ENCODE results near the gene GAL3ST2.
"Not testable (repeated sequence)": the region's sequence is repeated elsewhere in the genome, so short reads cannot be mapped to it uniquely, and the experiment has no call there.

The GAL3ST2 gene

DNA sequence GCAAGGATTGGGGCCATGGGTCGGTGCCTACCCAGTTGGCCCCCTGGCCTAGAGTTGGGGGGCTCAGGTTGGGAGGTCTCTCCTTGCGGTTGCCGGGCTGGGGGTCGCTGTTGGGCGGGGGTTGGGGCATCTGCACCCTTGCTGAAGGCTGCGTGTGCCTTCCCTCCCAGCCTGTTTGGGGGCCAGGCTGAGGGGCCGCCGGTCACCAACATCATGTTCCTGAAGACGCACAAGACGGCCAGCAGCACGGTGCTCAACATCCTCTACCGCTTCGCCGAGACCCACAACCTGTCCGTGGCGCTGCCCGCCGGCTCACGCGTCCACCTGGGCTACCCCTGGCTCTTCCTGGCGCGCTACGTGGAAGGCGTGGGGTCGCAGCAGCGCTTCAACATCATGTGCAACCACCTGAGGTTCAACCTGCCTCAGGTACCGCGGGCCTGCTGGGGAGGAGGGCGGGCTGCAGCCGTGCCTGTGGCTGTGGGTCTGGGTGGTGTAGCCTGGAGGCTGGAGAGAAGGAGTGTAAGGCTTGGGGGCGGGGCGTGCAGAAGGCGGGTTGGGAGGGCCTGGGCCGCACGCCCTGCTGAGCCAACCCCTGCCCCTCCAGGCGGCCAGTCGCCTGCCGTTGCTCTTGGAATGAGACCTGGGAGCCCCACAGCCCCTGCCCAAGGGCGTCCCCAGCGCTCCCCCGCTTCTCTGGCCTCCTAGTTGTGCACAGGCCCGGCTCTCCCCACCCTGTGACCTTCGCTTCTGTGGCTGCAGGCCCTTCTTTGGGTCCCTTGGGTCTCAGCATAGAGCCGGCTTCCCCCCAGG is 25.2 kb downstream of the GAL3ST2 start:
- DNase-seq = peak in 4 of 10 donors; percentile 20 to 81 (median 64)
- intact Hi-C loops (cut with DNase I) = no loop called here

DNA sequence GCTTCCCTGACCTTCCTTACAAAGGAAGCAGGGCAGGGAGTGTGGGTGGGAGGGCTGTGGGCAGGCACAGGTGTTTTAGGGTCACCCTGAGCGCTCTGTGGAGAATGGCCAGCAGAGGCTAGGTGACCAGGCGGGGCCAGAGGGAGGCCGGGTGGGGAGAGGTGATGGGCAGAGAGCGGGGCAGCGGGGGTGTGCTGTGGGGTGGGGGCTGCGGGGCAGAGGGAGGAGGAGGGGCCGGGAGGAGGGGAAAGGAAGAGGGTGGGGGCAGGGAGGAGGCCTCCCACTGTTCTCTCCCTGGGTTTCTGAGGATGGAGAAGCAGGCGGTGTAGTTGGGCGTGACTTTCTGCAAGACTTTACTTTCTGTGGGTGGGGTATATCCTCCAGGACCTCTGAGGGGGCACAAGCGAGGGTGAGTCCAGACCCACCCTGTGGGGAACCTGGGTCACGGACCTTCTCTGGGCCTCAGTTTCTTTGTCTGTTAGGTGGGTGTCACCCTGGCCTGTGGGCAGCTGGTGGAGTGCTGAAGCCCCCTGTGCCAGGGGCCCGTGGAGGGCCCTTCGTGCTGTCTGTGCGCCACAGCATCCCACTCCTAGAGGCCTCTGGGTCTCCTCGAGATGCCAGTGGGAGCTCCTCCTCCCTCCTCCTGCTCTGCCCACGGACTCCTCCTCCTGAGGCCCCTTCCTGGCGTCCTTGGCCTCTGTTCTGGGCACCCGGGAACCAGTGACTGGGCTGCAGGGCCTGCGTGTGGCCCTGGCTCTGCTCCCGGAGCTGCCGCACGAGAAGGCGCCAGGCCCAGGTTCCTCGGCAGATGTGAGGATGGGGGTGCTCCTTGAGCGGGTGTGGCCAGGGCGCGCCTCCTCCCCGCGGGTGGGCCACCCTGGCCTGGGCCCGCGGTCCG is 26.0 kb downstream of the GAL3ST2 start:
- intact Hi-C loops (cut with DNase I) = no loop called here
- DNase-seq = peak in 4 of 10 donors; percentile 26 to 75 (median 73)

DNA sequence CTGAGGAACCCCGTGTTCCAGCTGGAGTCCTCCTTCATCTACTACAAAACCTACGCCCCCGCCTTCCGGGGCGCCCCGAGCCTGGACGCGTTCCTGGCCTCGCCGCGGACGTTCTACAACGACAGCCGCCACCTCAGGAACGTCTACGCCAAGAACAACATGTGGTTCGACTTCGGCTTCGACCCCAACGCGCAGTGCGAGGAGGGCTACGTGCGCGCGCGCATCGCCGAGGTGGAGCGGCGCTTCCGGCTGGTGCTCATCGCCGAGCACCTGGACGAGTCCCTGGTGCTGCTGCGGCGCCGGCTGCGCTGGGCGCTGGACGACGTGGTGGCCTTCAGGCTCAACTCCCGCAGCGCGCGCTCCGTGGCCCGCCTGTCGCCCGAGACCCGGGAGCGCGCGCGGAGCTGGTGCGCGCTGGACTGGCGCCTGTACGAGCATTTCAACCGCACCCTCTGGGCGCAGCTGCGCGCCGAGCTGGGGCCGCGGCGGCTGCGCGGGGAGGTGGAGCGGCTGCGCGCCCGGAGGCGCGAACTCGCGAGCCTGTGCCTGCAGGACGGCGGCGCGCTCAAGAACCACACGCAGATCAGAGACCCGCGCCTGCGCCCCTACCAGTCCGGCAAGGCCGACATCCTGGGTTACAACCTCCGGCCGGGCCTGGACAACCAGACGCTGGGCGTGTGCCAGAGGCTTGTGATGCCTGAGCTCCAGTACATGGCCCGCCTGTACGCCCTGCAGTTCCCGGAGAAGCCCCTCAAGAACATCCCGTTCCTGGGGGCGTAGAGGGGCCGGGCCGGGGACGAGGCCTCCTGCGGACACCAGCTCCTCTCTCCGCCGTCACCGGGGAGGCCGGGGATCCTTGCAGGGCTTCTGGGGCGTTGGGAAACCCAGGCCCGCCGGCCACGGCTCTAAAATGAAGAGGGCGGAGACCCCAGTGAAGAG is 27.0 kb downstream of the GAL3ST2 start:
- DNase-seq = peak; percentile 20 to 95 (median 74)
- intact Hi-C loops (cut with DNase I) = no loop called here

DNA sequence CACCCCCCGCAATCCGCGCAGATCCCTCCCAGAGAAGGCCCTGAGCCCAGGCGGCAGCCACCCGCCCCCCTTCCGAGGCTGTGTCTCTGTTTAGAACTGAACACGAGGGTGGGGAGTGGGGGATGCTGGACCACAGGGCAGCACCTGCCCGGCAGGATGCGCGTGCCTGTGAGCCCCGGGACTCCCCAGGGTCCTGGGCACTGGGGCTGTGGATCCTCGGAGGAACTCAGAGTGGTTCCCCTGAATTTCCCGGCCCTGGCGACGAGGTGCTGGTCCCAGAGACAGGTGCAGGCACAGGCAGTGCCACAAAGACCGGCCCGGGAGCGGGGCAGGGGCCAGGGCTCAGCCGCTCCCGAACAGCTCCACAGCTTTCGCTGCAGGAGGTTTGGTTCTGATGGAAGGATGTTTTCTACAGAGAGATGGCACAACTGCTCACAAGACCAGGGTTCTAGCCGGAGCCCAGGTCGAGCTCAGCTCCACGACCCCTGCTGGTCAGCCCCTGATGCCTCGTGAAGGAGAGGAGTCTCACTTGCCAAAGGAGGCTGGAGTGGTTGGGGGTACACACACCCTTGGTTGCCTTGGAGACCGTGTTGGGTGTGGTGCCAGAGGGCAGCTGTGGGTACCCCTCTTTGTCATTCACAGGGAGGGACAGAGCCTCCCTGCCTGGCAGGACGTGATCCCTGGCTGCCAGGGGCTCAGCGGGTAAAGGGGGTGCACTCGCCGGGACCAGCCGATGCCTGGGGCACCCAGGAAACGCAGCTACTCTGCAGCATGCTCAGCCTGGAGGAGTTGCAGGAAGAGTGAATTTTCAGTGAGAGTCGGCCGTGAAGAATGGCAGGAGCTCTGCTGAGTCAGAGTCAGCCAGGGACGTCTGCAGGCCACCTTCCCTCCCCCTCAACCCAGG is 28.0 kb downstream of the GAL3ST2 start:
- intact Hi-C loops (cut with DNase I) = no loop called here
- peak in 7 of 10 donors; percentile 11 to 84 (median 30) for DNase-seq

DNA sequence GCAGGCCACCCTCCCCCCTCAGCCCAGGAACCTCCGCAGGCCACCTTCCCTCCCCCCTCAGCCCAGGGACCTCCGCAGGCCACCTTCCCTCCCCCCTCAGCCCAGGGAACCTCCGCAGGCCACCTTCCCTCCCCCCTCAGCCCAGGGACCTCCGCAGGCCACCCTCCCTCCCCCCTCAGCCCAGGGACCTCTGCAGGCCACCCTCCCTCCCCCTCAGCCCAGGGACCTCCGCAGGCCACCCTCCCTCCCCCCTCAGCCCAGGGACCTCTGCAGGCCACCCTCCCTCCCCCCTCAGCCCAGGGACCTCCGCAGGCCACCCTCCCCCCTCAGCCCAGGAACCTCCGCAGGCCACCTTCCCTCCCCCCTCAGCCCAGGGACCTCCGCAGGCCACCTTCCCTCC is 29.6 kb downstream of the GAL3ST2 start:
- intact Hi-C loops (cut with DNase I); DNase-seq: not testable (repeated sequence)

DNA sequence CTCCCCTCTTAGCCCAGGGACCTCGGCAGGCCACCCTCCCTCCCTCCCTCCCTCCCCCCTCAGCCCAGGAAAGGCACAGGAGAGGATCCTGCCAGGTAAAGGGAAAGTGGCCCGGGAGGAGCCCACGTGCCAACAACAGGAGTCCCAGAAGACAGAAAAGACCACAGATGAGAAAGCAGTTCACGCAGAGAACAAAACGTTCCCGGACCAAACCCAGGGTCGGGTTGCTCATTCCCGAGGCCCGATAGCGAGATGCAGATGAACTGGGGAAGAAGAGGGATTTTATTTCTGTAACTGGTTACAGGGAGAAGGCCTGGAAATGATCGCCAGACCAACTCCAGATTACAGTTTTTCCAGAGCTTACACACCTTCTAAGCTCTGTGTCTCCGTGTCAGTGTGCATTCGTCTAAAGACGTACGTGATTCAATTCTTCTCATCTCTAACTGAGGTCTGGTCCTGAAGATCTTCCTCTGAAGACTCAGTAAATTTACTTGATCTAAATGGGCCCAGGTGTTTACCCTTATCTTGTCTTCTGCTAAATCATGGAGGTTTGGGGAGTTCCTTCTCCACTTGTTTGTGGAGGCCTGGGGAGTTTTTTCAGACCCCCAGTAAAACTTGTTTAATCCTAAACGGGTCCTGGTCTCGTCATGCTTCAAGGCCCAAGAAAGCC is 31.6 kb downstream of the GAL3ST2 start:
- intact Hi-C loops (cut with DNase I) = no loop called here
- peak in 1 of 10 donors; percentile 62 for DNase-seq

DNA sequence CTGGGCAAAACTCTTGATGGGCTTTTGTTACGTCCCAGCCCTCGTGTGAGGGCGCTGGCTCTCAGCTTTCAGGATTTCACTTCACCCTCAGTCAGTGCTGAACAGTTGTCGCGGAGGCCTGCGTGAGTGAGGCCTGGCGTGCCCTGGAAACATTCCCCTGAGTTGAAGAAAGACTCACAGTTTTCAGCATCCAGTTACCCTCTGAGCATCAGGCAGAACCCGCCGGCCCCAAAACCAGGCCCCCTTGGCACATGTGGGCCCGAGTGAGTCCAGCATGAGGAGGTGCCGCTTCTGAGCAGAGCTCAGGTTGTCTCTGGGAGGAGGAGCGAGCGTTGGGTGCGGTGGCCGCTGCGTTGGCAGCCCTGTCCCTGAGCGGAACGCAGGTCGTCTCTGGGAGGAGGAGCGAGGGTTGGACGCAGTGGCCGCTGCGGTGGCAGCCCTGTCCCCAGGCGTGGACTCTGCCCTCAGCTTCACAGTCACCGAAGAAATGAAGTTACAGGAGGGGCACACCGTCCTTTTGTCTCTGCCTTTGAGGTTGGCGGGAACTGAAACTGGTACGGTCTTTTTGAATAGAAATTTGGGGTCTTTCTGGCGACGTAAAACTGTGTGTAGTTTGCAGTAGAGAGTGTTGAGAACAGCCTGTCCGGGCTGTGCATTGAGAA is 32.2 kb downstream of the GAL3ST2 start, which contains the start of gene NEU4:
Gene NEU4 (plus strand): TSS at position 473 of the 662 bp plus-strand sequence. CDS start 5,292 bp downstream, outside the sequence.
- DNase-seq = peak in 5 of 10 donors; percentile 10 to 81 (median 28)
- intact Hi-C loops (cut with DNase I) = no loop called here

DNA sequence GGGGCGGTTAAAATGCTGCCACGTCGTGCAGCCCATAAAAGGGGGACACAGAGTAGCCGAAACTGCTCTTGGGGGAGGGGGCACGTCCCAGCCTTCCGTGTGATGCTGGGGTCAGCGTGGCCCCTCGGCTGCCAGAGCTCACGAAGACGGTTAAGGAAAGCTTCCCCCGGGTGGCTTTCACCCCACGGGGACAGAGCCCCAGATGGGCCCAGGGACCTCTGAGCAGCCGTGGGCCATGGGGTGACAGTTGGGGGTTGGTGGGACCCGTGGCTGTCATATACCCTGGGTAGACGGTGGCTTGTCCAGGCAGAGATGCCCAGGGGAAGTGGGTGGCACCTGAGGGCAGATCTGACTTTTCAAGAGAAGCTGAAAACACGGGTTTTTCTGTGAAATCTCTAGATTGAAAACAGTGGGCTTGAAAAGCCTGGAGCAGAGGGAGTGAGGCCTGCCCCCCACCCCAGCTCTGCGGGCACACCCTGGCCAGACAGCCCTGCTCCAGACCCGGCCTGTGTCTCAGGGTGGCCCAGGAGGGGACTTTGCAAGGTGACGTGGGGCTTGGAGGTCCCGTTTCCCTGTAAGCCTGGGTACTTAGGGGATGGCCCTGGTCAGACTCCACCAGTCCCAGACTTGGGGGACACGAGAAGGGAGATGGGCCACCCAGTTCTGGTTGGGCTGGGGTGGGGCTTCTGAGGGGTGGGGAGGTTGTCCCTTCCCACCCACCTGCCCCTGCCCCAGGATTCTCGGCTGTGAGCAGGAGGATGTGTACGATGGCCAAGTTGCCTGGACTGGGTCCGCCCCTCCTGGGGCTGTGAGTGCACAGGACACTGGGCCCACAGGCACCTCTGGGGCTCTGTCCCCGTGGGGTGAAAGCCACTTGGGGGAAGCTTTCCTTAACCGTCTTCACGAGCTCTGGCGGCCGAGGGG is 33.0 kb downstream of the GAL3ST2 start:
- intact Hi-C loops (cut with DNase I) = no loop called here
- peak in 3 of 10 donors; percentile 10 to 78 (median 75) for DNase-seq

DNA sequence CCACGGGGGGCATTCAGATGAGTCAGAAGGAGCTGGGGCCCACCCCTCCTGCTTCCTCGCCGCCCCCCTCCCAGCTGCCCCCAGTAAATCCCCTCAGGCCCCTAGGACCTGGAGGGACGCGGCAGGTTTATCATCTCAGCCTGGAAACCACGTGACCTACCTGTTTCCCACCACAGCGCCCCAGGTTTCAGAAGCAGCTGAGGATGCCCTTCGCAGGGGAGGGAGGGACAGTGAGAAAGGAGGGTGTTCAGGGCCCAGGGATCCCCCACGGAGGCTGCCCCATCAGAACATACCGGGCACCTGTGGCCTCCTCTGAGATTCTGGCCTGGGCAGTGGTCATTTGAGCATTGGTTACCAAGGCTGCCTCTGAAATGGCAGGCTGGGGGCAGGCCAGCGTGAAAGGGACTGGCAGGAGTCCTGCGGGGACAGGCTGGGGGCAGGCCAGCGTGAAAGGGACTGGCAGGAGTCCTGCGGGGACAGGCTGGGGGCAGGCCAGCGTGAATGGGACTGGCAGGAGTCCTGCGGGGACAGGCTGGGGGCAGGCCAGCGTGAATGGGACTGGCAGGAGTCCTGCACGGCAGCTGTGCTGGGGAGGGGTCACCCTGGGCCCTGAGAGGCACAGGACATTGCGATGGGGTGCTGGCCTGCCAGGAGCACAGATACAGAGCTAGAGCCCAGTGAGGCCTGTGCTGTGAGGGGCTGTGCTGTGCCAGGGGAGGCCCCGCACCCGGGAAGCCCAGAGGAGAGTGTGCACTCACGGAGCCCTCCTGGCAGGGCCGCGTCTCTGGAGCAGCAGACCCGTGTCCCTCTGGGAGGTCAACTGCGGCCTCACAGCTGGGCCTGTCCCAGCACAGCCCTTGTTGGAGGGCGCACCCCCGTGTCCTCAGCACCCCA is 33.9 kb downstream of the GAL3ST2 start:
- DNase-seq = peak; percentile 38 to 97 (median 76)

DNA sequence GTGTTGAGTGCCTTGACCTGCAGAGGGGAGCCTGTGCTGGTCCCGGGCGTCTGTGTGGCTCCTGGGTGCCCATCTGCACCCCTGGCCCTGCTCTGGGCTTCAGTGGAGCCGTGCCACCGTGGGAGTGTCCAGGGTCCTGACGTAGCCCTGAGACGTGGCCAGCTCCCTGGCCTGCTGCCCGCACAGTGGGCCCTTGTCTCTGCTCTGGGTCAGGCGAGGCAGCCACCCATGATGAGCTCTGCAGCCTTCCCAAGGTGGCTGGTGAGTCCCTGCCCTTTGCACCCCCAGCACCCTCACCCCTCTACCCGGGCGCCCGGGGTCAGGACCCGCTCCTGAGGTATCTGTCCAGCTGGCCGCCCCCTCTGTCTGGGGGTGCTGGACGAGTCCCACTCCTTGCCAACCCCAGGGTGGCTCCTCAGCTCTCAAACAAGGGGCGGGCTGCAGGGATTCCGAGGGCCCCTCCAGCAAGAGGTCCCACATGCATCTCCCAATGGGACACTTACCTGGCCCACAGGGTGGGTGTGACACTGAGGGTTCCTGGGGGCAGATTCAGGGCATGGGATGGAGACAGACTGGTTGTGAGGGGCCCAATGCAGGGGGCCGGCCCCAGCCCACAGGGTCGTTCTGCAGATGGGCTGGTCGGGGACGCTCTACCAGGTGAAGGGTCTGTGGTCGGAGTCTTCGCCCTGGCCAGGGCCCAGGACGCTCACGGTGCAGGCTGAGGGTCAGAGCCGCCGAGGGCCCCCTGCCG is 34.8 kb downstream of the GAL3ST2 start:
- intact Hi-C loops (cut with DNase I) = no loop called here
- peak in 9 of 10 donors; percentile 52 to 94 (median 74) for DNase-seq

More for the DNA sequence above, 33.9 kb downstream of the GAL3ST2 start:
- intact Hi-C loops (cut with DNase I) = no loop called here

DNA sequence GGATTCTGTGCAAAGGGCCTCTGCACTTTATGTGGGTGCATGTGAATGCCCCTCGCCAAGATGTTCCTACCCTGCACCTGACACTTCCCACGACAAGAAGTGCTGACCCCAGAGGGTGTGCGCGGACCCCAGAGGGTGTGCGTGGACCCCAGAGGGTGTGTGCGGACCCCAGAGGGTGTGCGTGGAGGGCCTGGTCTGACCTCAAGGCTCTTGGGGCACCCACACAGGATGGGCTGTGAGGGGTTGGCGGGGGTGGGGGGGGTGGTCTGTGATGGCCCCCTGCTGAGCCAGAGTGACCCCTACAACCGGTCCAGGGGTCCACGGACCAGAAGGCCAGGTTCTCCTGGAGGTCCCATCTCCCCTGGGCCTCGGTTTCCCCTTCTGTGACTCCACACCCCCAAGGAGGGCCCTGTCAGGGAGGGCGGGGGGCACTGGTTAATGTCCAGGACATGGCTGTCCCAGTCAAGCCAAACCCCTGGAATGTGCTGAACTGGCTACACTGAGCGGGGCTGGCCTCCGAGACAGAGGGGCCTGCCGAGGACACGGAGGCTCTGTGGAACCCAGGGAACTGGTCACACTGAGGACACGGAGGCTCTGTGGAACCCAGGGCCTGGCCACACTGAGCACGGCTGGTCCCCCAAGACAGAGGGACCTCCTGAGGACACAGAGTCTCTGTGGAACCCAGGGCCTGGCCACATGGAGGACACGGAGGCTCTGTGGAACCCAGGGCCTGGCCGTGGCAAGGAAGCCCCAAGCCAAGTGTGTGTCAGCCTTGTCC is 35.5 kb downstream of the GAL3ST2 start:
- intact Hi-C loops (cut with DNase I) = no loop called here
- peak in 2 of 10 donors; percentile 67 to 78 for DNase-seq

DNA sequence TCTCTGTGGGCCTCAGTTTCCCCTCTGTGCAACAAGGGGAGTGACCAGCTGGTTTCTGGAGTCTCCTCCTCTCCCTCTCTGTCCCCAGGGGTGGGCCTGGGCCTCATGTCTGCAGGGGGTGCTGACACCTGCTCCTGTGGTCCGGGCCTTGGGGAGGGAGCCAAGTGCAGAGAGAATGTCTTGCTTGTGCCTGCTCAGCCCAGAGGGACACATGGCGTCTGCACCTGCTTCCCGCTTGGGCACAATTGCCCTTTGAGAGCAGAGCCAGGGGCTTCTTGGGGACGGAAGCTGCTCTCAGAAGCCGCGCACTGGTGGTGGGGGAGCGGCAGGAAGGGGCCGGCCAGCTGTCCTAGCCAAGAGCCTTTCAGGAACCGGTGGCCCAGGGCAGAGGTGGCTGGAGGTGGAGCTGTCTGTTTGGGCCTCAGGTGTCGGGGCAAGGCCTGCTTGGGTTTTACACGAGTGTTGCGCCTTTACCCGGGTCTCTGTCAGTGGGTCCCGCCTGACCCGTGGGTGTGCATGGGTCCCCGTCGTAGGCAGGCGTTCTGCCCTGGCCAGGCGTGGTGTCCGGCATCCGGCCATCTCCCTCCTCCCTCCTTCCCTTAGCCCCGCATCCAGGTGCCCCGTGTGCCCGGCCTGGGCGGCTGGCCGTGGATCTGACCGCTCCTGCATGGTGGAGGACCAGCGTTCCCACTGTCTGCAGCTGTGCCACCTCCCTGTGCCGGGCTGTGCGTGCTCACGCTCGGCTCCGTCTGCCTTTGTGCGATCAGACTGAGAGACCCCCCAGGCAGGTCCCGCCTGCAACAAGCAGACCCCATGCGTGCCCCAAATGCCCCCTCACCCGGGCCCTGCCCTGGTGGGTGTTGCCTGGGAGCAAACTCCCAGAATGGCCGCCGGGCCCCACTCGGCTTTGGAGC is 36.4 kb downstream of the GAL3ST2 start:
- intact Hi-C loops (cut with DNase I) = no loop called here

More for the DNA sequence above, 36.4 kb downstream of the GAL3ST2 start:
- DNase-seq = peak in 7 of 10 donors; percentile 36 to 92 (median 60)

All from posterior cingulate gyrus (tissue), 11 donors.